Activated naive CD4-positive, alpha-beta T cell (primary cell): ENCODE results near the gene SNX30.
"Not testable (repeated sequence)": the region's sequence is repeated elsewhere in the genome, so short reads cannot be mapped to it uniquely, and the experiment has no call there.

Source experiments
- DNase-seq, 4 experiments: peaks; one replicate each; lab custom pipeline; 2025; lab: John Stamatoyannopoulos, UW

Gene SNX30, protein sequence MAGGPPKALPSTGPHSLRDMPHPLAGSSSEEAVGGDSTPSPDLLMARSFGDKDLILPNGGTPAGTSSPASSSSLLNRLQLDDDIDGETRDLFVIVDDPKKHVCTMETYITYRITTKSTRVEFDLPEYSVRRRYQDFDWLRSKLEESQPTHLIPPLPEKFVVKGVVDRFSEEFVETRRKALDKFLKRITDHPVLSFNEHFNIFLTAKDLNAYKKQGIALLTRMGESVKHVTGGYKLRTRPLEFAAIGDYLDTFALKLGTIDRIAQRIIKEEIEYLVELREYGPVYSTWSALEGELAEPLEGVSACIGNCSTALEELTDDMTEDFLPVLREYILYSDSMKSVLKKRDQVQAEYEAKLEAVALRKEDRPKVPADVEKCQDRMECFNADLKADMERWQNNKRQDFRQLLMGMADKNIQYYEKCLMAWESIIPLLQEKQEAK

DNA sequence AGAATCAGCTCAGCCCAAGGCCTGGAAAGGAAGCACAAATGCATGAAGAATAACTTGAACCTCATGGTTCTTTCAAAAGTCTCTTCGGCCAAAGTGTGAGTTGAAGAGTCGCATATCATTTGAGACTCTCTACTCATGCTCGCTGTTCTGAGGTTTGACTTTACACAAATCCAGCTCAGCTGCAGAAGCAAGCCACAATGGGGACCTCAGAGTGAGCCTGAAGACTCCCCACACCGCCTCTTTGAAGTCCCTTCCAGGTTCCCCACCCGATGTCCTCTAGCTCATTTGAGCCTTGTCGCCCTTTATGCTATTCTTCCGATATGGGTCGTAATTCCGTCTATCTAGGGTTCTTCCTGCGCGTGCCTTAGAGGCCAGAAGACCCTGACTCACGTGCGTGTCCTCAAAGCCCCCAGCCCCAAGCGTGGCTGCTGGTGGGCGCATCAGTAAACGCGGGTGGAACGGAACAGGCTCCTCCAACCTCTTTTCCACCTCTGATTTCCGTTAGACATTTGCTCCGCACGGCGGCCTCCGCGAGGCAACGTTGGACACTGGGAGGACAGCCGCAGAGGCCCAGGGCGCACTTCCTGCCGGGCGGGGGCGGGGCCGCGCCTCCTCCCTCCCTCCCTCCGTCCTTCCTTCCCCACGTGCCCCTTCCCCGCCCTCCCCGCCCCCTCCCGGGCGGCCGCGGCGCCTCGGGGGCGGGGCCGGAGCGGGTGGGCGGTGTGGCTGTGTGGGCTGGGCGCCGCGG lies at the start of gene SNX30:
SNX30 (plus strand) TSS at position 745 of the 748 bp plus-strand sequence. CDS start 242 bp downstream, outside the sequence.
- peak in 3 of 4 experiments; percentile 17 to 72 (median 48) for DNase-seq

GRCh38 chr9:112703304-112703703 lies 47.3 kb upstream of the SNX30 start:
- no peak for DNase-seq

DNA sequence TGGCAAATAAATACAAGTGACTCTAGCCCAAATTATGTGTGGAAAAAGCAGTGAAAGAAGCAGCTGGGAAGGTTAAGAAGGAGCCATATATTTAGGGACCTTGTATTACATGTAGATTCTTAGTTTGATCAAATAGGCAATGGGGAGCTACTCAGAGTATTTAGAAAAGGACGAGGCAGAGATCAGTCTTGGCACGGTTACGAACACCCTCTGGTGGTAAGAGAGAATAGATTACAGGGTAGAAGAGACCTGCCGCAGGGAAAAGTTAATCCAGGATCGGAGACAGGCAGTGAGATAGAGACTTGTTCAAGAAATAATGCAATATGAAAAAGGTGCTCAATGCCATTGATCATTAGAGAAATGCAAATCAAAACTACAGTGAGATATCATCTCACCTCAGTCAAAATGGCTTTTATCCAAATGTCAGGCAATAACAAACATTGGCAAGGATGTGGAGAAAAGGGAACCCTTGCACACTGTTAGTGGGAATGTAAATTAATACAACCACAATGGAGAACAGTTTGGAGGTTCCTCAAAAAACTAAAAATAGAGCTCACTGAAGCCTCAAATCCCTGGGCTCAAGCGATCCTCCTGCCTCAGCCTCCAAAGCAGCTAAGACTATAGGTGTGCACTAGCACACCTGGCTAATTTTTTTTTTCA lies 44.7 kb upstream of the SNX30 start:
- DNase-seq: no peak

DNA sequence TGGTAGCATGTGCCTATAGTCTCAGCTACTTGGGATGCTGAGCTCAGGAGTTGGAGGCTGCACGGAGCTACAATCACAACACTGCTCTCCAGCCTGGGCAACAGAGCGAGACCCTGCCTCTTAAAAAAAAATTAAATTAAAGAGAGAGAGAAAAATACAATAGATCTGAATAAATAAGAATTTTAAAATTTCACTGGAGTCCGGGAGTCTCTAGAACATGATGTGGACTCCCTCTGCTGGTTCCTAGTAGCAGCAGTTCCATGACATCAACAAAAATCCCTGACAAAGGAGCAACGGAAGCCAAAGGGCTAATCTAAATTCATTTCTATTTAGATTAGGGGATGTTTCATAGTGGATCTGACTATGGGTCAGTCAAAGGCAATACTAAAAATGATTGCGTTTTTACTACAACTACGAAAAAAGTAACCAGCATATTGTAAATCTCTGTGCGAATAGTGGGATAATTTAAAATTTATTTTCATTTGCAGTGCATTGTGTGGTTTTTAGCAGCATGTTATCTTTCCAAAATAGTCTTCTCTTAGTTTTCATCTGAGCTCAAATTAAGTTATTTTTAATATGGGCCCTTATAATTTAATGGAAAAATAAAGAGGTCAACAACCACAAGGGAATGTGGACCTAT lies 39.4 kb upstream of the SNX30 start:
- no peak for DNase-seq

DNA sequence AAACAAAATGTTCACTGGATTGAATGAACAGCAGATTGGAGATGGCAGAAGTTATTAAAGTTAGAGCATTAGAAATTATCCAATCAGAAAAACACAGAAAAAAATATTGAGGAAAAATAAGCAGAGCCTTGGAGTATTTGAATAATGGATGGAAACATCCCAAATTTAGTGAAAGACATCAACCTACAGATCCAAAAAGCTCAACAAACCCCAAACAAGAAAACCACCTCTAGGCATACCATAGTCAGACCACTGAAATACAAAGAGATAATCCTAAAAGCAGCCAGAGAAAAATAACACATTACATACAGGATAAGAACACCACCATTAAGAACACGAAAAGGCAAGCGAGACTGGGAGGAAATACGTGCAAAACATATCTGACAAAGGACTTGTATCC lies 37.9 kb upstream of the SNX30 start:
- DNase-seq: no peak

DNA sequence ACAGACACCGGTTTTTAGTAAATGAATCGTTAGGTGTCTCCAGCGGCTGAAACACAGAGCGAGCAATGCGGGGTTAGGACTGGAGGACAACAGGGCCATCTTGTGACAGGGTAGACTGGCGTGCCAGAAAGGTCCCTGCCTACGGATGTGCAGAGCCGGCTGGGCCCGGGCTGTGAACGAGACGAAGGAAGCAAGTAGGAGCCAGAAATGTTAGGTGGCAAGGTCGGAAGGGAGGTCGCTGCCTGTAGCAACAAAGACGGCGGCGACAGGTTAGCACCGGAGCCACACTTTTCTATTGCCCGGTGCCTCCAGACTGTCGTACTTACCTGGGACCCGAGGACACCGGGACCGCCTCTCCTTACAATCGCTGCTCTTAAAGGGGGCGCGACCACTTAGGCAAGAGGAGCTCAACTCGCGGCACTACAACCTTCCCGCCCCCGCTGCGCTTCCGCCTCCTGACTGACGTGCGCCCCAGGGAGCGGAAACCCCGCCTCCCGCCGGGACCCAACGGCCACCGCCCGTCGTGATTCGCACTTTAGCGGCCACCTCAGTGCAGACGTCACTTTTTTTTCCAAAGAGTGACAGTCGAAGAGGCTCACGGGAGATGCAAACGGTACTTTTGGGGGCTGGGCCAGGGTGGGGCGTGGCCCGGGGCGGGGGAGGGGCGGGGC lies 32.8 kb upstream of the SNX30 start, which contains the start of gene INIP:
INIP (minus strand) TSS at position 457 of the 671 bp plus-strand sequence. CDS start 1,632 bp downstream, outside the sequence.
- DNase-seq: peak; percentile 87 to 94 (median 90)

- no peak for DNase-seq
These were observed 31.3 kb upstream of the SNX30 start for GRCh38 chr9:112719241-112719691.

DNA sequence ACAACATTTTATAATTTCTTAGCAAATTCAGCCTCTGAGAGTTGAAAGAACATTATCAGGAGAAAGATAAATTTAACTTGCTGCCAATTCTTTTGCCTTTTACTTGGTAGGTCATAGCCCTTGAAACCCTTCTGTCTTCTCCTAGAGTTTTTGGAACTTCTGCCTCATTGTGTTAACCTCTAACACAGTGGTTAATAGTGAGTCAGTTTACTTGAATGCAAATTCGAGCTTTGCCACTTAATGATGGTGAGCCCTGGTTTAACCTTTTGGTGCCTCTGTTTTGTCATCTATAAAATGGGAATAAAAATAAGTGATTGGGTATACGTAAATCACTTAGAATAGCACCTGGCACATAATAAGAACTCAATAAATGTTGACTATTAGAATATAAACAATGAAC lies 30.9 kb upstream of the SNX30 start:
- no peak for DNase-seq

DNA sequence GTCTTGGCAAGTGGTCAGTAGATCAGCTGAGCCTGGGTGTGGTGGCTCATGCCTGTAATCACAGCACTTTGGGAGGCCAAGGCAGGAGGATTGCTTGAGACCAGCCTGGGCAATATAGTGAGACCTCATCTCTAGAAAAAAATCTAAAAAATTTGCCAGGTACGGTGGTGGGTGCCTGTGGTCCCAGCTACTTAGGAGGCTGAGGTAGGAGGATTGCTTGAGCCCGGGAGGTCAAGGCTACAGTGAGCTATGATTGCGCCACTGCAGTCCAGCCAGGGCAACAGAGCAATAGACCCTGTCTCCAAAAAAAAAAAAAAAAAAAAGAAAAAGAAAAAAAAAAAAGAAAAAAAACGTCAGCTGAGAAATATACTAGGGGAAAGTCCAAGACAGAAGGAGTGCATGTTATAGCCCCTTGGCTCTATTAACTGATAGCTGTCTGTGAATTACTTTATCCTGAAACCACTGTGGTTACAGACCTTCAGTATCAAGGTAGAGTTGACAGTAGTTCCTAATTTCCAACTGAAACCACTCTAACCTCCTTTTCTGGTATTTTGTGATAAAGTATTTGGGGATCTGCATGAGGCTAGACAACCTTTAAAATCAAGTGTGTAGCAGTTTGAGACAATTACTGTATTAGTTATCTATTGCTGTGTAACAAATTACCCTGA lies 30.3 kb upstream of the SNX30 start:
- no peak for DNase-seq

- not testable (repeated sequence) for DNase-seq
These were observed 27.8 kb upstream of the SNX30 start for GRCh38 chr9:112722749-112723148.

- DNase-seq: no peak
These were observed 24.6 kb upstream of the SNX30 start for GRCh38 chr9:112725961-112726360.

DNA sequence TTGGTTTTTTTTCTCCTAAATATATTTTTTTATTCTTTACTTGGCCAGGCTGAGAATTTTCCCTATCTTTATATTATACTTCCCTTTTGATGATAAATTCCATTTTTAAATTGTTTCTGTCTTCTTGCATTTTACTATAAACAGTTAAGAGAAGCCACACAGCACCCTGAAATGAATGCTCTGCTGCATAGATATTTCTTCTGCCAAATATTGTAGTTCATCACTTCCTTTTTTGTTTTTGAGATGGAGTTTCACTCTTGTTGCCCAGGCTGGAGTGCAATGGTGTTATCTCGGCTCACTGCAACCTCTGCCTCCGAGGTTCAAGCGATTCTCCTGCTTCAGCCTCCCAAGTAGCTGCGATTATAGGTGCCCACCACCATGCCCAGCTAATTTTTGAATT lies 24.1 kb upstream of the SNX30 start:
- no peak for DNase-seq

- no peak for DNase-seq
These were observed 22.2 kb upstream of the SNX30 start for GRCh38 chr9:112728401-112728800.

DNA sequence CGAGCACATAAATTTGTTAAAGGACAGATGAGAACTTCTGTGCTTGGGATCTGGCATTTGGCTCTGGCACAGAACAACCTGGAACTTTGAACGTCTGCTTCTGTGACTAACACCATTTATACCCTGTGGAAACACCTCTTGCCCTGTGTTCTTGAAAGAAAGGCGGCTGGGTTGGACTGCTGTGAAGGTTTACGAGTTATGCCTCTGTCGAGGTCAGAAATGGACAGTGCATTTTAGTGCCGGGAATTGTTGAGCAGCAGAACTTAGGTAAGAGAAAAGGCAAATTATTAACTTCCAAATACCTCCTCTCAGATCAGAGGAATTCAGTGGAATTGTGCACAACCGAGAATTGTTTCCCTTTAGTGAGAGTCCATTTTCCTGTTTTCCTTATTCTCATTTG lies 18.6 kb upstream of the SNX30 start:
- DNase-seq: no peak

DNA sequence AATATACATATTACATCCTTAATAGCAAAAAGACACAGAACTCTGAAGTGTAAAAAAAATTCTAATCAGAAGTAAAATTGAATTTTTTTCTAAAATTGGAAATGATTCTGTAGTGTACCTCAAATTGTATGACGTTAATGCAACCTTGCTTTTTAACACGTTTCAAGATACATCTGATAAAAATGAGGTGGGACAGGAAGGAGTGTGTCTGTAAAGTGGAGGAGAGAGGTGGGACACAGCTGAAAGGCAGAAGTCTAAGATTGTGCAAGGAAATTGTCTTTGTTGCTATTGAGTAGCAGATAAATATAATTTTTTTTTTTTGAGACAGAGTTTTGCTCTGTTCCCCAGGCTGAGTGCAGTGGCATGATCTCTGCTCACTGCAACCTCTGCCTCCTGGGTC lies 15.7 kb upstream of the SNX30 start:
- DNase-seq: no peak

GRCh38 chr9:112743216-112743836 lies 7.2 kb upstream of the SNX30 start:
- DNase-seq: no peak

DNA sequence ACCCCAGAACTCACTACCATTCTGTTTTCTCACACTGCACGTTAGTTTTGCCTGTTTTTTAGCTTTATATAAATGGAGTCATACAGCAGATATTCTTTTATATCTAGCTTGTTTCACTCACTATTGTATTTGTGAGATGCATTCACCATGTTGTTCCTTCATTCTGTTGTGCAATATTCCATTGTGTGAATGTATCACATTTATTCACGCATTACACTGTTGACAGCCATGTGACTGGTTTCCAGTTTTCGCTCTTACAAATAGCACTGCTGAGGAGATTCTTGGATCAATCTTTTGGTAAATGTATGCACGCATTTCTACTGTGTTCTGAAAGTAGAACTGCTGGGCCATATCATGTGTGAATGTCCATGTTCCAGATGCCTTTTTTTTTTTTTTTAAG lies 6.4 kb upstream of the SNX30 start:
- DNase-seq: no peak

DNA sequence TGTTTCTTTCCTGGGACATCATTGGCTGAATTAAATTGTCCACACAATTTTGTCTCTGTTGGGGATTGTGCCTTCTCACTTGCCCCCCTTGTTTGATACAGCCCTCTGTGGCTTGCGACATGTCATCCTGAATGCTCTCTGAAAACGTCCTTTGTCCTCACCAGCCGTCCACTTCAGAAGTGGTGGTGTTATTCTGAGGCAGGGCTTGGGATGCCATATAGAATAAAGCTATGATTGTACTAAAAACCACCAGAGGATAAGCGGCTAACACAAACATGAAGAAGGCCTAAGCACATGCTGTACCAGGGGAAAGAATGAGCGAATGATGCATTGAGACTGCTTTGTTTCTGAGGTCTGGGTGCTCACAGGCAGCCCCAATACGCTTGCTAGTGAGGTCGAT lies 3.5 kb upstream of the SNX30 start:
- DNase-seq: no peak

GRCh38 chr9:112750764-112751055 lies 150 bp downstream of the SNX30 start:
- DNase-seq: no peak

DNA sequence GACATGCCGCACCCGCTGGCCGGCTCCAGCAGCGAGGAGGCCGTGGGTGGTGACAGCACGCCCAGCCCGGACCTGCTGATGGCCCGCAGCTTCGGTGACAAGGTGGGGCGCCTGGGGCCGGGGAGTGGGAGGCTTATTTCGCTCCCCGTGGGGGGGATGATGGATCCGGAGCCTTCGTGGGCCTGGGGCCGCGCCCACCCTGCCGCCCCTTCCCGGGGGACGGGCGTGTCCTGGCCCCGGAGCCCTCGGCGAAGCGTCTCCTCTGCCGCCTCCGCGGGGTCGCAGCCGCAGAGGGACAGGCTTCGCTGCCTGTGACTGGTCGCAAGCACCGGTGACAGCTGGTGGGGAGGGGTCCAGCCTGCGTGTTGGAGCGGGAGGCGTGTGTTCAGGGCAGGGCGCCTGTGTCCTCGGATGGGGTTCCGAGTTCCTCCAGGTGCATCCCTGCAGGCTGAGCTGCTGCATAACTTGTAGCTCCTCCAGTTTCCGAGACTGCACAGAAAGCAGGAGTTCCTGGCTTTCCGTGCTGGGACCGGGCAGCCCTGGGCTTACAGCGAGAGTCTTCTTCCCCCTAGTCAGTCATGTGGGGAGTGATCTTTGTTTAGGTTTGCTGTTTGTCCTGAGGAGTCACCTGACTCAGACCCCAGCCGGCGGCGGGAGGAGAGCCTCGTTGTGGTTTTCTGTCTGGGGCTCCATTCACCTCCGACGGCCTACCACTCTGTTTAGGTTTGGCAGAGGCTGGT lies 666 bp downstream of the SNX30 start:
- peak in 2 of 4 experiments; percentile 7 to 12 for DNase-seq
